Endometrial microvascular endothelial cells (primary cell): ENCODE data around the gene TNC. TPM values are rescaled to one million over a fixed set of nuclear protein-coding genes. Genes with fewer than 3 reads are reported as not detected.

Experiments
- in situ Hi-C: cut with HindIII; loops from 2 replicates; pipeline ENCODE4 v1.10.0; 2017; ENCODE audit warnings: low sequenced_read_pairs, low pct_unique_long_range_greater_than_20kb; ENCODE audit errors: inconsistent ontology term
- total RNA-seq: library from RNA; depleted of rRNA; stranded (reverse); fragments of >200 nt; gene quantifications from one replicate; pipeline ENCODE4 v1.2.3, GENCODE V29; 2015; ENCODE audit errors: inconsistent ontology term

TNC gene
- 0.37 TPM for total RNA-seq

DNA sequence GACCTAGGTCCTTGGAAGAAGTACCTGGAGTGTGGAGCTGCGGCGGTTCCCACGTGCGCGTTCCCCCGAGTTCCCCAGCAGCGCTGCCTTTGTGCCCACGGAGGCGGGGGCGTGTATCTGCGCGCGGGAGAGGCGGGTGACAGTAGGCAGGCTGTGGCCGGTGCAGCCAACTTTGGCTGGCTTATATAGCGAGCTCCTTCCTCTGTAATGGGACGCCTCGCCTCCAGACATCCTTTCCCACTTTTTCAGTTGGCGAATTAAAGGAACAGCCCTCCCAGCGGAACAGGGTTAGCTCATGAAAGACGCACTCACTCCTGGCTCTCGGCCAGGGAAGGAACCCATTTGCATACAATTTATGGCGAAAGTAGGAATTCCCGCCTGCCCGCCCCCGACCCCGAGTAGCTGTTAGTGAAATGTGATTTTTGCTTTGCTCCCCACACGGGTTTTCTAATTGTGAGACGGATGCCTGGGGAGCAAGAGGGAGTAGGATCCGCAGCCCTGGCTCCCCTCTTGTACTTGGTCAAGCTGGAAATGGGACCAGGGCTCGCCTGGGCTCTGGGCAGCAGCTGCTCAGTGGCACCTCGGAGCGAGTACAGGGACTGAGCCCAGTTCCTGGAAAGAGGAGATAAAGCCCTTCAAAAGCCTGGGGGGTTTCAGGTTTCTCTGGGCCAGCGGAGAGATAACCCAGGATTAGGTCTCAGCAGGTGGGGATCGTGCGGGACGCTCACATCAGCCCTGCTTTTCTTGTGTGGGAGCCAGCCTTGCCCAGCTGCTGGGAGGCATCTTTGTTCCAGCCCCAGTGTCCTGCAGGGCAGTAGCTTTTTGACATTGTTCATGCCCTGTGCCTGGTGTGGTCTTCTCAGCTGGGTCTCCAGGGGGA is at the start of gene TNC:
Gene TNC (minus strand): TSS at position 159 of the 880 bp plus-strand sequence. CDS start 27,139 bp downstream, outside the sequence.
- in situ Hi-C loops = no loop called here

DNA sequence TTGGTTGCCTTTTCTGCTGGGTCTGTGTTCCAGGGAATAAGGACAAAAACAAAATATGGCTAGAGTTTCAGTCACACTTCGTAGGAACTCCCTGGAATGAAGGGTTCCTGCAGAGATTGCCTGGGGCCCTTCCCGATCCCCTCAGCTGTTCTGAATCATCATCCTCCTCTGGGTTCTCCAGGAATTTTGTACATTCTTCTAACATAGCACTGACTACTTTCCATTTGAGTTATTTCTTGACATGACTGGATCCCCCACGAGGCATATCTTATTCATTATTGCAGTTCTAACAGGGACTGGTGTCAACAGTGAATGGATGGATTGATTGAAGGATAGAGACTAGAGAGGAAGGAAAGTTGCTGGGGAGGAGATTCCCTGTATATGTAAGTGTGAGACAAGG is 49.2 kb upstream of the TNC start:
- in situ Hi-C loops = no loop called here

DNA sequence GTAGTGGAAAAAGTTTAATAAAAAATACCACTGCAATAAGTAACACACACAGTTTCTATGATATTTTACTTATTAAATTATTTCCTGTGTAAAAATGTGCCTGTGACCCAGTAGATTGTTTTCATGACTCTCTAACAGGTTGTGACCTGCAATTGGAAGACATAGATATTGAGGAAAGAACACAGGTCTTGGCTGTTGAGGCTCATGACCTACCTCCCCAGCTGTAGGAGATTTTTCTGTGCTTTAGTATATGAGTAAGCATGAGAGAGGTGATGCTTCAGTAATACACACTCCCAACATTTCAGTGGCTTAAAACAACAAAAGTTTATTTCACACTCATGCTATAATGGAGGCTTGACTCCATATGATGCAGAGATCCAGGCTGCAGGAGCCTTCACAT is 47.3 kb upstream of the TNC start:
- in situ Hi-C loops = no loop called here

DNA sequence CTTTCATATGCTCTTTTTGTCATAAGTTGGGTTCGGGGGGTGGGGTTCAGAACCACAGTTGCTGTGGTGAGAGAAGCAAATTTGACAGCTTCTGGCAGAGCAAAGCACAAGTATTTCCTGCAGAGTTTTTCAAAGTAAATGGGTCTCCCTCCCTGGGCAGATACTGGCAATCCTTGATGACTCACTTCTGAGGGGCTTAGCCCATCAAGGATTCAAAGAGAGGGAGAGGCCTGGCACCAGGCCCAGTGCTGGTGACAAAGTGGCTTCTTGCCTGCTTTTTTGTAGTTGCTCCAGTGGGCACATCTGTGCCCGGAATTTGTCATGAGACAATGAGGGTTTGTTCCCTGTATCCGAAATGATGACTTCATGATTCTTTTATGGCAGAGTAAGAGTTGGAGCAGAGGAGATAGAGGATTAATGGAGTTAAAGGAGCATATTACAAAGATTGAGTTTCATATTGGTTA is 46.6 kb upstream of the TNC start:
- in situ Hi-C loops = no loop called here

DNA sequence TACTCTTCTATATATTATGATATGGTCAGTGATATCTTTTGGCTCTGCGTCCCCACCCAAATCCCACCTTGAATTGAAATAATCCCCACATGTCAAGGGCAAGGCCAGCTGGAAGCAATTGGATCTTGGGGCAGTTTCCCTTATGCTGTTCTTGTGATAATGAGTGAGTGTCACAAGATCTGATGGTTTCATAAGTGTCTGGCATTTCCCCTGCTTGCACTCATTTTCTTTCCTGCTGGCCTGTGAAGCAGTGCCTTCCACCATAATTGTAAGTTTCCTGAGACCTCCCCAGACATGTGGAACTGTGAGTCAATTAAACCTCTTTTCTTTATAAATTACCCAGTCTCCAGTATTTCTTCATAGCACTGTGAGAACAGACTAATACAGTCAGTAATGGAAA is 45.0 kb upstream of the TNC start:
- in situ Hi-C loops = no loop called here

DNA sequence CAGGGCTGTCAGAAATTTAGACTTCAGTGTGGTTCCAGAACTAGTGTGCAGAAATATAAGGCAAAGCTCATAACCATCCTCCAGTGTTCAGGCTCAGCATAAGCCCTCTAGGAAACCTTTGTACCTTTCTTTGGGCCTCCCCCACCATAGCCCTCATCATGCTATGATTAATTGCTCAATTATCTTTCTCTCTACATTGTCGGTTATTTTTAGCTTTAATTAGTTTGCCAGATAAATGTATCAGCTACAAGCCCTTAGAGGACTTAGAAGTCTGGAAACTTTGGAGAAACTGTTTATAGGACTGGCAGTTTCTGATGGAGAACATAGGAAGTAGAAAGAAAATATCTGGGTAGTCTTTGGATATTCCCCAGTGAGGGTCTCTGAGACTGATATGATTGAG is 43.5 kb upstream of the TNC start:
- in situ Hi-C loops = no loop called here

DNA sequence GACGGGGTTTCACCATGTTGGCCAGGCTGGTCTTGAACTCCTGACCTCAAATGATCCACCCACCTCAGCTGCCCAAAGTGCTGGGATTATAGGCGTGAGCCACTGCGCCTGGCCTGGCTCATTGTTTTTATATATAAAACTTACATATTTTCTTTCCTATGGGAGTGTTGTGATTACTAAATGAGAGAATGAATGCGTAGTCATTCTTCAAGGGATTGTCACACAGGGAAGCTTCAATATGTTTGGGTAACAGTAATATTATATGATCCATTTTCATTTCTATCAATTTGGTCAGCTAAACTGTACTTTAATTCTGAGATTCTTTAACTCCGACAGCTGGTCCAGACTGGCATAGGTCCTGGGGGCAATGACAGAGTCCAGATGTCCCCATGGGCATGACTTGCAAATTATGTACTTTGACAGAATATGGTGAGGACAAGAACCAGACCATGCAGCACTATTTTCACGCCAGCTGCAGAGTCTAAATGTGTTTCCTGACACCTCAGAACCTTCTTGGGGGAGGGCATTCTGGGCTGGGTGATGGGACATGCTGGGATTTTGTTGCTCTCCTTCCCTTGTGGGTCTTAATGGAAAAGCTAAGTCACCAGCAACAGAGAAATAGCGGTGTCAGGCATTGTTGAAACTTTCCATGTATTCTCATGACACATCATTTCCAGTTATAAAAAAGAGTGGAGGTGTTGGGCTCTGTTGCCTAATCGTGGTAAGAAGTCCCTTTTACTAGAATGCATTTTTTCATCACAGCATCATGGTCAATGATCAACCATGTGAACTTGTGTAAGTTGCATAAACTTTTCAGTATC is 40.9 kb upstream of the TNC start:
- in situ Hi-C loops = no loop called here

DNA sequence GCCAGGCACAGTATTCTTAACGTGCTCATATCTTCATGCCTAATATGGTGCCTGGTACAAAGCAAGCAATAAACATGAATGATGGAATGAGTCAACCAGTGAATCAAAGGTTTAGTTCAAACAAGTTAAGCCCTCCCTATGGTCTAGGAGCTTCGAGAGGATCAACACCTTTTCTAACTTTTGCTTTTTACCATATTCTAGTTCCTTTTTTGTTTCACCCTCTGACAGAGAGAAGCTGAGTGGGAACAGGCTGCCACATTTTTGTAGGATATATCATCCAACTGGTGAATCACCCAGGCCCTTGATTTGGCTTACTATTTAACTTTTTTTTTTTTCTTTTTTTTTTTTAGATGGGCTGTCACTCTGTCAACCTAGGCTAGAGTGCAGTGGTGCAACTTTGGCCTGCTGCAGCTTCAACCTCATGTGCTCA is 39.3 kb upstream of the TNC start:
- in situ Hi-C loops = no loop called here

DNA sequence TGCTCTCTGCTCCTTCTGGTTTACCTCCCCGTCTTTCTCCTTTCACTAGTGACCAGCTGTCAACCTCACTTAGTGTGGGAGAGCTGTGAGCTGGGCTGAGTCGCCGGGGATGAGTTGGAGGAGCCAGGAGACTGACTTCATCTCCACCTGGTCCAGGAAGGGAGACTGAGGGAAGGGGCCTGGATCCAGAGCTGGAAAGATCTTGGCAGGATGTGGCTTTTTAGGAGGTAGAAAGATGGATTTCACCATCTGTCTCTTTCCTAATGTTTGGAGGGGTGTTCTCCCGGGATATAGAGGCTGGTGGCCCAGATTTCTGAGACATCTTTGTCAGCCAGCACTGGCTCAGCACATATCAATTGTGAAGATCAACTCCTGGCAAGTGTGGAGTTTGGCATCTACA is 37.1 kb upstream of the TNC start:
- in situ Hi-C loops = no loop called here

DNA sequence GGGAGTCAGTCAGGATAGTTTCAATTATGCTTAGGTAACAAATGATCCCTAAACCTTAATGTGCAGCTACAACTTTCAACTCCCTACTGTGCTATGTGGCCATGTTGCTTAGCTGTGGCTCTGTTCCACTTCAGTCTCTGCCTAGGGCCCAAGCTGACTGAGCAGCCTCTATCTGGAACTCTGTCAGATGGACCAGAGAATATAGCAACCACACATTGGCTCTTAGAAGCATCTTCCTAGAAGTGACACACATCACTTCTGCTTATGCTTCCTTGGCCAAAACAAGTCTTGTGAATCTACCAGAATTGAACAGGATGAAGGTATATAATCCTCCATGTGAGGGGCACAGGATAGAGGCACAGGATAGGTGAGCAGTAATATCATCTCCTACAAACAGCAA is 36.7 kb upstream of the TNC start:
- in situ Hi-C loops = no loop called here

DNA sequence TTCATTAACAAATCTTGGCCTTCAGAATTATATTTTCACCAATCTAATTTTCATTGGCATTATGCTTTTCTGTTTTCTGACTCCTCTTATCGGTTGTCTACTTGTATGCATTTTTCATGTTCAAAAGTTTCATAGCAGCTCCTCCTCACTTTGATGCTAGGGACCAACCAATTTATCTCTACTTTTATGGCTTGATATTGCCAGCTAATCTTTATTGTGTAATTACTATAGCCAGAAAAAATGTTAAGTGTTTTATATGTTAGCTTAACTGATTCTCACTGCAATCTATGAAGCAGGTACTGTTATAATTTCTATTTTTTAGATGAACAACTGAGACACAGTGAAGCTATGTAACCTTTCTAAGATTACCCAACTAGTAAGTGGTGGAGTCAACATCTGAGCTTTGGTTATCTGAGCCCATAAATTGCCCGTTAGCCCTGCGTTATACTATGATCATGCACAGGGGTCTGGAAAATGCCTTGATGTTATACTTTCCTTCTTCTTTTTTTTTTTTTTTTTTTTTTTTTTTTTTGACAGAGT is 34.4 kb upstream of the TNC start:
- in situ Hi-C loops = no loop called here

DNA sequence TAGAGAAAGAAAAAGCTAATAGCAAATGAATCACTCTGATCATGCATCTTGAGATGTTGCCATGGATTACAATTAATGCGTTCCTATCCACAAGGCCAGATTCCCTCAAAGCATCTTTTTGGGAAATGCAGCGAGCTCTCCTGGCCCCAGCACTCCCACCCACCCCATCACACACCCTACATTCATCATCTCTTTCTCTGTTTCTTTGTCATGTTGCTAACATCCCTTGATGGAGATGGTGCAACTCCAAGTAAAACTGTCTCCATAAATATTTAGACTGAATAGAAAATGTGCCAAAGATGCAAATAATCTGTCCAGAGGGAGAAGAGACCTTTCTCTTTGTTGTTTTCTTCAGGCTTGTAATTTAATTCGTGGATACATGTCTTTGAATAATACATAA is 30.8 kb upstream of the TNC start:
- in situ Hi-C loops = no loop called here

DNA sequence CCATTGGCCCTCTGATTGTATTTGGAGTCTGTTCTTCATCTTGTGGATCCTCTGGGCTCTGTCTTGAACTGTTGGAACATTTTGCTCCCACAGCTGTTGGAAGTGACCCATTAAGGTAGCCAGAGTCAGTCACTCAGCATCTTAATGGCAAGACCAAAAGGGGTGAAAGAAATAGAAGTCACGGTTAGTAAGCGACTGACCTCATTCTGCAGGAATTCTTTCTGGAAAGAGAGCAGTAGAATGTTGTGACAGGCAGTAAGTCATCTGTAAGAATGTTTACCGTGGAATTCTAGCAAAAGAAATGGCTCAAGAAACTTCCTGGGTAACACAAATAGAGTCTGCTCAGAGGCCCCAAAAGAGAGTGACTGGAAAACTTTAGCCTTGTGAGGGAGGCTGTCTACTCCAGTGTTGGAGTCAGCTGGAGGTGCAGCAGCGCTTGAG is 28.6 kb upstream of the TNC start:
- in situ Hi-C loops = no loop called here

DNA sequence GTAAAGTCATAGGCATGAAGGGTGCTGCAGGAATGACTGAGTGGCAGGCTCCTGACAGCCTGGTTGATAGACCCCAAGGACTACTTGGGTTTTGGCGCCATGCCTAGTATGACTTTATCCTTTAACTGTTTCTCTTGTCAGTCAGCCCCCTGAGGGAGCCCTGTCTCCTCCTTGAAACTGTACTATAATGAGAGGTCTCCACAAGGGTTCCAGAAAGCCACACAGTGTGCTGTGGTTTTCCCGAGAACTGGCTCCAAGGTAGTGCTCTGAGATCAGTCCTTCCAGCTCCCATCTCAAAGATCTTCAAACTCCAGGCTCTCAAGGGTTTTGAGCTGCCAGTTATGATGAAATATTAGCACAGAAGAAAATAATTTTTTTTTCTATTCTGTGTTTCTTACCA is 26.7 kb upstream of the TNC start:
- in situ Hi-C loops = no loop called here

DNA sequence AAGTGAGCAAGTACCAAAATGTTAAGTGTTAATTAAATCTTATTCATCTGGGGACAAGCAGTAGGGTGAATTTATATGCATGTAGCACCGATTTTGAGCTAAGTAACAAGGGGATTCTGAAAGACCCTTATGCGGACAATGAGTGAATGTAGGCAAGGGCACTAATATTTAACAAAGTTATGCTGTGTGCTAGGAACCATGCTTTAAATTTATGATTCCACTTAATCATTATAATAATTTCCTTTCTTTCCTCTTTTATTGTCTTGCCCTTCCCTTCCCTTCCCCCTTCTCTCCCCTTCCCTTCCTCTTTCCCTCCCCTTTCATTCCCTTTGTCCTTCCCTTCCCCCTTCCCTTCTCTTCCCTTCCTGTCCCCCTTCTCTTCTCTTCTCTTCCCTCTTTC is 25.7 kb upstream of the TNC start:
- in situ Hi-C loops = no loop called here

DNA sequence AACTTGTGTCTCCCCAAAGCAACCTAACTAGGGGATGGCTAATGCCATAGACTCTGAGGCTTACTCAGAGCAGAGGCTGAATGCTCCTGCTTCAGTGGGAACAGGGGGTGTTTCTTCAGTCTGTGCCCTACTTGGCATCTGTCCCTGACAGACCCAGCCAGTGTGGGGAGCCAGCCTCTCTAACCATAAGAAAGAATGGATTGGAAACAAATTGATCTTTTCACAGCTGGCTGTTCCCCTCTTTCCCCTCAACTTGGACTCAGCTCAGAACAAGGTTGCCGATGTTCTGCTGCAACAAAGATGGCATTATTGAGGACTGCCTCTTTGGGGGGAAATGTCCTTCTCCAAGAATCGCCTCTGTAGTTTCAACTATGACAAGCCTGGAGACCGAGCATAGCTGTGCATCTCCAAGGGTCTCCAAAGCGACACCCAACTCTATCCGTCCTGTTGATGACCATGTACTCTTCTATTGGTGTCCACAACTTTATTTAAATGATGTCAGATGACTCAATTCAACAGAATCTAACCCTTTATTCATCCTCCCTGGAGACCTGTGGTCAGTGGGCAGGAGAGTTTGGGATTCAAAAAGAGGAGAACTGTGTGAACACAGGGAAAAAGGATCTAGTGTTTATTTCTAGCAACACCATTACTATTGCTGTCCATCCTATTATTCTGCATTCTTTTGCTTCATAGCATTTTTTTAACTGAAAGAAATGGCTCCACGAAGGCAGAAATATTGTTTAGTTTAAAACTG is 24.7 kb upstream of the TNC start:
- in situ Hi-C loops = no loop called here

DNA sequence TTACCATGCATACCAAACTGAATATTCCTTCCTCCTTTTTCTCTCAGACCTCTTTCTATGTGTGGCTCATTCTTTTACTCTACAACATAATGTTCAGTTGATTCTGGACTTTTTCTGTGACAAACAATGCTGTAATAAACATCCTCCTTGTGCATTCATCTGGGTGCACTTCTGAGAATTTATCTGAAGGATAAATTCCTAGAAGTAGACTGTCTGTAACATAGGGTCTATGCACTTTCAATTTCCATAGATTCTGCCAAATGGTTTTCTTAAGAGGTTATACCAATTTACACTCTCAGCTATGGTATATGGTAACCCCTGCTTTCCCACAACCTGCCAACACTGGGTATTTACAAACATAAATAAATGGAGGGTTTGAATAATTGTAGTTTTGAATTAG is 24.1 kb upstream of the TNC start:
- in situ Hi-C loops = no loop called here

DNA sequence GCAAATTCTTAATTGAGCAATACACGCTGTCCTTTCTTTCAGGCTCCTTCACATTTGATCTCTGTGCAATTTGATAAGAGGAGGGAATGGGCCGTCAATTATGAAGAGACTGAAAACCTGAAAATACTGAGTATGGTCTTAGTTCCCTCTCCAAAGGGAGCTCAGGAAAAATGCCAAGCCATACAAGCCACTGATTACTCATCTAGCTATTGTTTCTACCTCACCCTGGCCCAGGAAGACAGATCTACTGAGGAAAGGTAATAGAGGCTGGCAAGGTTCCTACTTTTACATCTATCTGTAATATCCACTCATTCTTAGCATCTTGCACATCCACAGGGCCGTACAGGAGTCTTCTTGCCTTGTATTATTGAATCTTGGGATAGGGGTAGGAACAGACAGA is 23.7 kb upstream of the TNC start:
- in situ Hi-C loops = no loop called here

DNA sequence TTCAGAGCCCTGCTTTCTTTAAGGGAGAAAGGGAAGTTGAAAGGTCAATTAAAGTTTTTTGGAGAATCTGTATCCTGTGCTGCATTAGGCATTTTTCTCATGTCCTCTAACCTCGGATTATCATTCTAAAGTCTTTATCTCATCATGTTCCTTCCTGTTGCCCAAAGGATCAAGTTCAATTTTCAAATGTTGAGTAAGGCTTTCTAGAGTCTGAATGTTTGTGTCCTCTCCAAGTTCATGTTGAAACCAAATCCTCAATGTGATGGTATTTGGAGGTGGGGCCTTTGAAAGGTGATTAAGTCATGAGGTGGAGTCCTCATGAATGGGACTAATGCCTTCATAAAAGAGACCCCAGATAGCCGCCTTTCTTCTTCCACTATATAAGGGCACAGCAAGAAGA is 20.2 kb upstream of the TNC start:
- in situ Hi-C loops = no loop called here
